ENCODE measurements around the gene AK6.
A peak's percentile ranks its signal among the peaks of the same experiment; 100 is the strongest.

DNA sequence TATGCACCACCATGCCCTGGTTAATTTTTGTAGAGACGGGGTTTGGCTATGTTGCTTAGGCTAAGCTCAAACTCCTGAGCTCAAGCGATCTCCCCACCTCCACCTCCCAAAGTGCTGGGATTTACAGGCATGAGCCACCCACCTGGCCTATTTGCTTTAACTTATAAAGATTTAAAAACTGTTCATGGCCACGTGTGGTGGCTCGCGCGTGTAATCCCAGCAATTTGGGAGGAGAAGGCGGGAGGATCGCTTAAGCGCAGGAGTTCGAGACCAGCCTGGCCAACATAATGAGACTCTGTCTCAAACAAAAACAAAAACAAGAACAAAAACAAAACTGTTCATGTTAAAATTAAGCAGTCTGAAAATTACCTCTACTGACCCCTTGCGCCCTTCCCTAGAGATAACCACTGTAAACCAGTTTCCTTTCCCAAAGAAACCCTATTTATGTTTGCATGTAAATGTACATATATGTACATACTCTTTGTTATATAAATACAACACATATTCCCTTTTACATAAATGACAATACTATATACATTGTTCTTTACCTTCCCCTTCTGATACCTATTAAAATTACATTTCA, 1.5 kb downstream of the AK6 start:
- TF ChIP-seq, protein P1, sequence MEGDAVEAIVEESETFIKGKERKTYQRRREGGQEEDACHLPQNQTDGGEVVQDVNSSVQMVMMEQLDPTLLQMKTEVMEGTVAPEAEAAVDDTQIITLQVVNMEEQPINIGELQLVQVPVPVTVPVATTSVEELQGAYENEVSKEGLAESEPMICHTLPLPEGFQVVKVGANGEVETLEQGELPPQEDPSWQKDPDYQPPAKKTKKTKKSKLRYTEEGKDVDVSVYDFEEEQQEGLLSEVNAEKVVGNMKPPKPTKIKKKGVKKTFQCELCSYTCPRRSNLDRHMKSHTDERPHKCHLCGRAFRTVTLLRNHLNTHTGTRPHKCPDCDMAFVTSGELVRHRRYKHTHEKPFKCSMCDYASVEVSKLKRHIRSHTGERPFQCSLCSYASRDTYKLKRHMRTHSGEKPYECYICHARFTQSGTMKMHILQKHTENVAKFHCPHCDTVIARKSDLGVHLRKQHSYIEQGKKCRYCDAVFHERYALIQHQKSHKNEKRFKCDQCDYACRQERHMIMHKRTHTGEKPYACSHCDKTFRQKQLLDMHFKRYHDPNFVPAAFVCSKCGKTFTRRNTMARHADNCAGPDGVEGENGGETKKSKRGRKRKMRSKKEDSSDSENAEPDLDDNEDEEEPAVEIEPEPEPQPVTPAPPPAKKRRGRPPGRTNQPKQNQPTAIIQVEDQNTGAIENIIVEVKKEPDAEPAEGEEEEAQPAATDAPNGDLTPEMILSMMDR (conservative IDR thresholded peaks at IDR 0.05; ENCODE audit: low read depth, low read length) = peak; percentile 33; the same call in 1 of the 2 replicates
- no peak for TF ChIP-seq EZH2phosphoT487 (IDR thresholded peaks at IDR 0.05; ENCODE audit: borderline replicate concordance, low read length)

All from PC-3 (cell line).